Epidermal melanocyte (primary cell): ENCODE data around the gene ZNF562.
"Not testable (repeated sequence)": the region's sequence is repeated elsewhere in the genome, so short reads cannot be mapped to it uniquely, and the experiment has no call there.

Experiments used
- DNase-seq: peaks from one replicate; pipeline ENCODE4 v3.0.0; 2011; ENCODE audit warnings: low spot score; ENCODE audit not compliant: insufficient read length

Gene ZNF562

GRCh38 chr19:9674663-9675357, at the start of gene ZNF562:
Gene ZNF562, minus strand, starts transcription at chr19:9675100. Its CDS starts 14,356 bp downstream, at chr19:9660744.
- peak; percentile 94 for DNase-seq

GRCh38 chr19:9724157-9724556, 49.3 kb upstream of the ZNF562 start:
- no peak for DNase-seq

- DNase-seq: no peak
These were observed 47.0 kb upstream of the ZNF562 start for GRCh38 chr19:9721861-9722260.

- no peak for DNase-seq
These were observed 45.6 kb upstream of the ZNF562 start for GRCh38 chr19:9720541-9720940.

GRCh38 chr19:9711815-9712214, 36.9 kb upstream of the ZNF562 start:
- no peak for DNase-seq

GRCh38 chr19:9709305-9709704, 34.4 kb upstream of the ZNF562 start:
- no peak for DNase-seq

- no peak for DNase-seq
These were observed 30.9 kb upstream of the ZNF562 start for GRCh38 chr19:9705836-9706235.

- no peak for DNase-seq
These were observed 27.3 kb upstream of the ZNF562 start for GRCh38 chr19:9702186-9702585.

GRCh38 chr19:9700229-9700981, 25.5 kb upstream of the ZNF562 start:
- no peak for DNase-seq

- not testable (repeated sequence) for DNase-seq
These were observed 15.4 kb upstream of the ZNF562 start for GRCh38 chr19:9690301-9690700.

GRCh38 chr19:9679996-9680395, 5.1 kb upstream of the ZNF562 start:
- DNase-seq: not testable (repeated sequence)

- DNase-seq: not testable (repeated sequence)
These were observed 530 bp upstream of the ZNF562 start for GRCh38 chr19:9675358-9675901.

GRCh38 chr19:9673912-9674662, 813 bp downstream of the ZNF562 start:
- DNase-seq: no peak

- no peak for DNase-seq
These were observed 2.0 kb downstream of the ZNF562 start for GRCh38 chr19:9672893-9673292.

- no peak for DNase-seq
These were observed 3.2 kb downstream of the ZNF562 start for GRCh38 chr19:9671655-9672054.

GRCh38 chr19:9668544-9668943, 6.4 kb downstream of the ZNF562 start:
- no peak for DNase-seq

- DNase-seq: no peak
These were observed 7.0 kb downstream of the ZNF562 start for GRCh38 chr19:9667898-9668297.

GRCh38 chr19:9658769-9659168, 16.1 kb downstream of the ZNF562 start:
- no peak for DNase-seq

GRCh38 chr19:9653066-9653555, 21.8 kb downstream of the ZNF562 start:
- not testable (repeated sequence) for DNase-seq

- not testable (repeated sequence) for DNase-seq
These were observed 23.4 kb downstream of the ZNF562 start for GRCh38 chr19:9651464-9651863.

GRCh38 chr19:9650345-9650744, 24.6 kb downstream of the ZNF562 start:
- no peak for DNase-seq

- no peak for DNase-seq
These were observed 29.4 kb downstream of the ZNF562 start for GRCh38 chr19:9645472-9645871.
